Measurements from ENCODE around the gene KCND2.

KCND2 gene

GRCh38 chr7:120523985-120524384 is 251.0 kb downstream of the KCND2 start:
- no peak for TF ChIP-seq CTCF (IDR thresholded peaks at IDR 0.05)

- no peak for TF ChIP-seq CTCF (IDR thresholded peaks at IDR 0.05)
Measured at GRCh38 chr7:120526902-120527509, 254.0 kb downstream of the KCND2 start.

GRCh38 chr7:120529736-120530135 is 256.8 kb downstream of the KCND2 start:
- no peak for TF ChIP-seq CTCF (IDR thresholded peaks at IDR 0.05)

GRCh38 chr7:120538335-120538734 is 265.4 kb downstream of the KCND2 start:
- no peak for TF ChIP-seq CTCF (IDR thresholded peaks at IDR 0.05)

GRCh38 chr7:120539321-120539720 is 266.3 kb downstream of the KCND2 start:
- TF ChIP-seq CTCF (IDR thresholded peaks at IDR 0.05) = no peak

- no peak for TF ChIP-seq CTCF (IDR thresholded peaks at IDR 0.05)
Measured at GRCh38 chr7:120547605-120548004, 274.6 kb downstream of the KCND2 start.

- TF ChIP-seq CTCF (IDR thresholded peaks at IDR 0.05) = no peak
Measured at GRCh38 chr7:120550494-120551048, 277.6 kb downstream of the KCND2 start.

- no peak for TF ChIP-seq CTCF (IDR thresholded peaks at IDR 0.05)
Measured at GRCh38 chr7:120553491-120553890, 280.5 kb downstream of the KCND2 start.
